Neural progenitor cell (in vitro differentiated cells): Measurements from ENCODE around the gene C19orf38. TPM values are rescaled to one million over a fixed set of nuclear protein-coding genes. Genes with fewer than 3 reads are reported as not detected.

Experiments
- DNase-seq: peaks from one replicate; pipeline ENCODE4 v3.0.0-alpha.2; 2016; ENCODE audit warnings: low spot score
- H2AFZ ChIP-seq: fragments of 200-600 bp; sonication (generic); replicated peaks from 2 replicates; pipeline ENCODE4 v1.6.1; 2016; ENCODE audit warnings: antibody characterized with exemption
- H3F3A ChIP-seq: fragments of 200-600 bp; sonication (generic); 2 replicates; pipeline ENCODE4 v1.6.1; 2016; ENCODE audit warnings: antibody characterized with exemption, low read depth
- H3K27ac ChIP-seq: fragments of 200-600 bp; sonication (generic); 2 replicates; pipeline ENCODE4 v1.5.1; 2016; ENCODE audit warnings: mild to moderate bottlenecking
- H3K27me3 ChIP-seq: fragments of 200-600 bp; sonication (generic); 2 replicates; pipeline ENCODE4 v1.6.1; 2016; ENCODE audit warnings: mild to moderate bottlenecking, moderate library complexity
- H3K36me3 ChIP-seq: fragments of 200-600 bp; sonication (generic); 2 replicates; pipeline ENCODE4 v1.5.1; 2016
- H3K4me1 ChIP-seq: fragments of 200-600 bp; sonication (generic); 2 replicates; pipeline ENCODE4 v1.6.1; 2016; ENCODE audit warnings: mixed run types
- H3K4me2 ChIP-seq: fragments of 200-600 bp; sonication (generic); 2 replicates; pipeline ENCODE4 v1.6.1; 2016
- H3K4me3 ChIP-seq: fragments of 200-600 bp; sonication (generic); 2 replicates; pipeline ENCODE4 v1.5.1; 2016
- H3K79me2 ChIP-seq: fragments of 200-600 bp; sonication (generic); 2 replicates; pipeline ENCODE4 v1.6.1; 2016; ENCODE audit warnings: low read depth
- H3K9ac ChIP-seq: fragments of 200-600 bp; sonication (generic); 2 replicates; pipeline ENCODE4 v1.6.1; 2016
- H3K9me3 ChIP-seq: fragments of 200-600 bp; sonication (generic); 2 replicates; pipeline ENCODE4 v1.5.1; 2016; ENCODE audit warnings: low read depth
- H4K20me1 ChIP-seq: fragments of 200-600 bp; sonication (generic); 2 replicates; pipeline ENCODE4 v1.6.1; 2016; ENCODE audit warnings: low read depth
- H3K27ac Mint-ChIP-seq: 3 replicates; pipeline ENCODE4 v1.8.0; 2021; ENCODE audit warnings: mixed read lengths
- H3K27me3 Mint-ChIP-seq: 2 replicates; pipeline ENCODE4 v1.8.0; 2022; ENCODE audit warnings: low read depth, mild to moderate bottlenecking, inconsistent platforms, moderate library complexity, mixed read lengths; ENCODE audit not compliant: insufficient read depth
- H3K36me3 Mint-ChIP-seq: 3 replicates; pipeline ENCODE4 v1.8.0; 2021; ENCODE audit warnings: mixed read lengths
- H3K4me1 Mint-ChIP-seq: 3 replicates; pipeline ENCODE4 v1.8.0; 2021; ENCODE audit warnings: mixed read lengths
- H3K4me3 Mint-ChIP-seq: 3 replicates; pipeline ENCODE4 v1.8.0; 2021; ENCODE audit warnings: mild to moderate bottlenecking, moderate library complexity, mixed read lengths
- H3K9me3 Mint-ChIP-seq: 3 replicates; pipeline ENCODE4 v1.8.0; 2020; ENCODE audit warnings: mixed read lengths
- EZH2 ChIP-seq: fragments of 200-600 bp; sonication (generic); IDR thresholded peaks from 2 replicates; pipeline ENCODE4 v1.6.1; 2017; ENCODE audit warnings: antibody characterized with exemption, mild to moderate bottlenecking, moderate library complexity
- EZH2phosphoT487 ChIP-seq: fragments of 200-600 bp; sonication (generic); IDR thresholded peaks from 2 replicates; pipeline ENCODE4 v1.6.1; 2017; ENCODE audit warnings: antibody characterized with exemption
- total RNA-seq: library from RNA; depleted of rRNA; stranded (reverse); fragments of >200 nt; gene quantifications from 2 replicates; pipeline ENCODE4 v1.2.3, GENCODE V29; 2015; ENCODE audit warnings: low replicate concordance
- TF ChIP-seq, protein P1 (sequence below): fragments of 200-600 bp; sonication (generic); IDR thresholded peaks from 2 replicates; pipeline ENCODE4 v1.5.1; 2017; ENCODE audit warnings: antibody characterized with exemption, mild to moderate bottlenecking

Gene C19orf38
- total RNA-seq, 1 donor from 2014 or later = not detected

DNA sequence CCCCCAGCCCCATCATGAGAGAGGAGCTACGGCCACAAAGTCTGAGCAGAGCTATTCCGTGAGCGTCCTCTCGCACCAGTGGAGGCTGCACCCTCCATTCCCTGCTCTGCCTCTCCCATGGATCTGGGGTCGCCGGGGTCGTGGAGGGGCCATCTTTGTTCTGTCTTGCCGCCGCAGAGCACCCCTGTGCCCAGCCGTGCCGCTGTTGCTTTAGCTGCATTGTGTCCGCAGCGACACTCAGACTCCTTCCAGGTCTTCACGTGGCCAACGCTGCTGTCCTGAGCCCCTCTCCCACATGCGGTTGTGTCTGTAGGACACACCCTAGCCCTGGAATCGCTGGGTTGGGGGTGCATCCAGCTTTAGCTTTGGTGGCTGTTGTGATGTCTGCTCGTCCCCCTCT lies 64.4 kb downstream of the C19orf38 start:
- Mint-ChIP-seq H3K27ac (no peak overlapping the region), H3K4me1 (no peaks in the 10 kb centered on the region), H3K9me3 (no peaks in the 10 kb centered on the region), H3K36me3 (peaks cover 7% of the 10 kb centered on the region), H3K4me3 (no peak overlapping the region), H3K27me3 (peaks cover 2% of the 10 kb centered on the region)
- H3K9me3 ChIP-seq = no peaks in the 10 kb centered on the region
- TF ChIP-seq, protein P1, sequence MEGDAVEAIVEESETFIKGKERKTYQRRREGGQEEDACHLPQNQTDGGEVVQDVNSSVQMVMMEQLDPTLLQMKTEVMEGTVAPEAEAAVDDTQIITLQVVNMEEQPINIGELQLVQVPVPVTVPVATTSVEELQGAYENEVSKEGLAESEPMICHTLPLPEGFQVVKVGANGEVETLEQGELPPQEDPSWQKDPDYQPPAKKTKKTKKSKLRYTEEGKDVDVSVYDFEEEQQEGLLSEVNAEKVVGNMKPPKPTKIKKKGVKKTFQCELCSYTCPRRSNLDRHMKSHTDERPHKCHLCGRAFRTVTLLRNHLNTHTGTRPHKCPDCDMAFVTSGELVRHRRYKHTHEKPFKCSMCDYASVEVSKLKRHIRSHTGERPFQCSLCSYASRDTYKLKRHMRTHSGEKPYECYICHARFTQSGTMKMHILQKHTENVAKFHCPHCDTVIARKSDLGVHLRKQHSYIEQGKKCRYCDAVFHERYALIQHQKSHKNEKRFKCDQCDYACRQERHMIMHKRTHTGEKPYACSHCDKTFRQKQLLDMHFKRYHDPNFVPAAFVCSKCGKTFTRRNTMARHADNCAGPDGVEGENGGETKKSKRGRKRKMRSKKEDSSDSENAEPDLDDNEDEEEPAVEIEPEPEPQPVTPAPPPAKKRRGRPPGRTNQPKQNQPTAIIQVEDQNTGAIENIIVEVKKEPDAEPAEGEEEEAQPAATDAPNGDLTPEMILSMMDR = no peak
- TF ChIP-seq EZH2 = no peak
- TF ChIP-seq EZH2phosphoT487 = no peak
- no peak overlapping the region for H3K4me3 ChIP-seq
- no peaks in the 10 kb centered on the region for H3K79me2 ChIP-seq
- no peaks in the 10 kb centered on the region for H3K4me1 ChIP-seq
- H3K36me3 ChIP-seq = no peaks in the 10 kb centered on the region
- no peaks in the 10 kb centered on the region for H3K27me3 ChIP-seq
- H2AFZ ChIP-seq = no peak overlapping the region
- no peak for DNase-seq
- no peaks in the 10 kb centered on the region for H4K20me1 ChIP-seq
- H3F3A ChIP-seq = no peaks in the 10 kb centered on the region
- no peak overlapping the region for H3K4me2 ChIP-seq
- H3K9ac ChIP-seq = no peak overlapping the region
- H3K27ac ChIP-seq = no peak overlapping the region

DNA sequence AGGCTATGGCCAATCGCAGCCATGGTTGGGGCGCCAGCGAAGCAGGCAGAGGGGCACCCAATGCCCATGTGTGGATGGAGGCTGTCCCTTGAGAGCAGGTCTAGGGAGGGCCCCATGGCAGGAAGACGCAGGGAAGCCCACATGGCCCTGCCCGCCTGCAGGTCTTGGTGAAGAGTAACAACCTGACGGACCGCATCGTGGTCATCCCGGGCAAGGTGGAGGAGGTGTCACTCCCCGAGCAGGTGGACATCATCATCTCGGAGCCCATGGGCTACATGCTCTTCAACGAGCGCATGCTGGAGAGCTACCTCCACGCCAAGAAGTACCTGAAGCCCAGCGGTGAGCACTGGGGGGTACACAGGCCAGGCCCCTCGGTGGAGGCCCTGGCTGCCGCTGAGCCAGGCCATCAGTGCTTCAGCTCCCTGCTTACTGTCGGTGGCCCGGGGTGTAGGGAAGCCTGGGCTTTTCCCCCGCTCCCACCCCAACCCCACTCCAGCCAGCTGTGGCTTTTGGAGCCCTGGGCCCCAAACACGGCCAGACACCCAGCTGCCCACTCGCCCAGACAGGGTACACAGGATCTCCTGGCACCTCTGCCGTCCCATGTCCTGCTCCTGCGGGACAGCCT lies 65.6 kb downstream of the C19orf38 start:
- H3K9me3 Mint-ChIP-seq = no peaks in the 10 kb centered on the region
- H3K4me1 Mint-ChIP-seq = no peaks in the 10 kb centered on the region
- Histone ChIP-seq H3F3A (peaks cover 3% of the 10 kb centered on the region), H2AFZ (no peak overlapping the region), H3K36me3 (no peaks in the 10 kb centered on the region), H3K4me1 (no peaks in the 10 kb centered on the region), H3K9me3 (no peaks in the 10 kb centered on the region), H3K4me3 (no peak overlapping the region), H3K9ac (no peak overlapping the region), H3K27me3 (no peaks in the 10 kb centered on the region), H4K20me1 (no peaks in the 10 kb centered on the region), H3K79me2 (no peaks in the 10 kb centered on the region), H3K27ac (no peak overlapping the region), H3K4me2 (no peak overlapping the region)
- no peak for DNase-seq
- TF ChIP-seq EZH2 (no peak), EZH2phosphoT487 (no peak)
- TF ChIP-seq, protein P1 = no peak
- H3K27me3 Mint-ChIP-seq = peaks cover 2% of the 10 kb centered on the region
- H3K4me3 Mint-ChIP-seq = no peak overlapping the region
- H3K27ac Mint-ChIP-seq = no peak overlapping the region
- H3K36me3 Mint-ChIP-seq = peaks cover 6% of the 10 kb centered on the region

GRCh38 chr19:10915130-10916091 lies 67.2 kb downstream of the C19orf38 start:
- H3K9me3 ChIP-seq = no peaks in the 10 kb centered on the region
- no peaks in the 10 kb centered on the region for H3K36me3 ChIP-seq
- H3K9ac ChIP-seq = no peak overlapping the region
- no peaks in the 10 kb centered on the region for H3K9me3 Mint-ChIP-seq
- H3K36me3 Mint-ChIP-seq = peaks cover 6% of the 10 kb centered on the region
- H3K4me3 ChIP-seq = no peak overlapping the region
- no peak overlapping the region for H3K27ac Mint-ChIP-seq
- H3K4me2 ChIP-seq = no peak overlapping the region
- H3K27me3 Mint-ChIP-seq = peaks cover 2% of the 10 kb centered on the region
- no peaks in the 10 kb centered on the region for H4K20me1 ChIP-seq
- no peak overlapping the region for H3K27ac ChIP-seq
- H3K4me1 ChIP-seq = no peaks in the 10 kb centered on the region
- H3K4me1 Mint-ChIP-seq = no peaks in the 10 kb centered on the region
- no peak for DNase-seq
- TF ChIP-seq EZH2 = no peak
- no peak for TF ChIP-seq EZH2phosphoT487
- no peak overlapping the region for H3K4me3 Mint-ChIP-seq
- no peaks in the 10 kb centered on the region for H3K79me2 ChIP-seq
- no peaks in the 10 kb centered on the region for H3K27me3 ChIP-seq
- H3F3A ChIP-seq = peaks cover 4% of the 10 kb centered on the region
- H2AFZ ChIP-seq = no peak overlapping the region
